AG04449 (cell line): Measurements from ENCODE around the gene DOCK4.
A peak's percentile ranks its signal among the peaks of the same experiment; 100 is the strongest.

Source experiments
- CTCF ChIA-PET: fragments of 350-600 bp; formaldehyde crosslinking; extraction: SDS; loops from one replicate; lab custom pipeline; 2021; ENCODE audit warnings: antibody characterized with exemption; lab: Yijun Ruan, JAX
- POLR2A ChIA-PET: fragments of 400-600, 350-600 bp; formaldehyde crosslinking; extraction: SDS; loops from one replicate; lab custom pipeline; 2020; ENCODE audit warnings: antibody characterized with exemption, inconsistent platforms; lab: Yijun Ruan, JAX
- DNase-seq: peaks from one replicate; pipeline ENCODE4 v3.0.0-alpha.2; 2010; ENCODE audit warnings: low read depth, low spot score
- H3K4me3 ChIP-seq: 2 replicates; pipeline ENCODE4 v1.5.1; 2011; ENCODE audit warnings: low read depth, mild to moderate bottlenecking, control low read depth, low read length
- CTCF ChIP-seq: IDR thresholded peaks from one replicate; pipeline ENCODE4 v1.5.1; 2011; ENCODE audit warnings: mild to moderate bottlenecking, moderate library complexity, low read length, control low read depth, inconsistent platforms; ENCODE audit not compliant: insufficient read depth; ENCODE audit errors: missing control alignments

DOCK4 gene

DNA sequence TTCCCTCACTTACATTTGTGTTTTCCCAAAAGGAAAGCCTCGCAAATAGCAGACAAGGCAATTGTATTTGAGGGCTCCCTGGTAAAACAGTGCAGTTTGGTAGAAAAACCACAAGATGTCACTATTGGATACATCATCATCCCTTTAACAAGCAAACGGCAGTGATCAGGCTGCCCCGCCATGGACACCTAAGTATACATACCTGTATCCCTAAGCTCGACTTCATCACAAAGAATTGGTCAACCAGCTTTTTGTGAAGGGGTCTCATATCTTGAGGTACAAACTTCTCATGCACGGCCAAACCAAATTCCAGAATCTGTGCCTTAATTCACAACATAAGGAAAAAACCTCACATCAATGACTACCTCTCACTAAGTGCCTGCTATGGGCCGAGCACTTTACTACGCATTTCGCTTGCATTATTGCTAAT lies 464.4 kb downstream of the DOCK4 start:
- POLR2A ChIA-PET, result no interaction called here
- CTCF ChIA-PET, result interaction anchor here (0.5 to 5.0 kb wide), 41 partner anchors 8 to 1680 kb away, joined by 3 to 112 read pairs (median 4); partner anchors contain the start of gene LSMEM1
- no peak for DNase-seq
- TF ChIP-seq CTCF, result peak; percentile 62
- no peak overlapping the region for H3K4me3 ChIP-seq

- POLR2A ChIA-PET, result no interaction called here
- no peak for DNase-seq
These were observed 465.3 kb downstream of the DOCK4 start for GRCh38 chr7:111740942-111741341.

DNA sequence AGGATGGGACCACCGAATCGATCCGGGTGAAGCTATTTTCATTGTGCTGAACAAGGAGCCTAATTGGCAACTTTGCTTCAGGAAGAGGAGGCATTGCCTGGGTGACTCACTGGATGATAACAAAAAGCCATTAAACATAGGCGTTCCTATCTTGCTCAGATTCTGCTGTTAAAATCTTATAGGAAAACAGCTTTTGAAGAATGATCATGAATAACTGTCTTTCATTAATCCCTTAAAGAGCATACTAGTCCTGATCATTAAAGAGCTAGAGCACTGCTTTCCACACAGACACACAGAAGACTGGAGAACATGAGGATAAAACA lies 469.7 kb downstream of the DOCK4 start:
- DNase-seq, result no peak
- ChIA-PET CTCF (interaction anchor here (0.9 to 2.1 kb wide), 22 partner anchors 7 to 760 kb away, joined by 3 to 18 read pairs (median 4); partner anchors contain the start of gene LRRN3), POLR2A (no interaction called here)
- no peak overlapping the region for H3K4me3 ChIP-seq
- no peak for TF ChIP-seq CTCF

More at GRCh38 chr7:111740942-111741341, 465.3 kb downstream of the DOCK4 start:
- TF ChIP-seq CTCF, result no peak
- no peak overlapping the region for H3K4me3 ChIP-seq
- CTCF ChIA-PET, result interaction anchor here (0.5 to 5.0 kb wide), 34 partner anchors 9 to 1681 kb away, joined by 3 to 112 read pairs (median 4); partner anchors contain the start of gene LSMEM1

DNA sequence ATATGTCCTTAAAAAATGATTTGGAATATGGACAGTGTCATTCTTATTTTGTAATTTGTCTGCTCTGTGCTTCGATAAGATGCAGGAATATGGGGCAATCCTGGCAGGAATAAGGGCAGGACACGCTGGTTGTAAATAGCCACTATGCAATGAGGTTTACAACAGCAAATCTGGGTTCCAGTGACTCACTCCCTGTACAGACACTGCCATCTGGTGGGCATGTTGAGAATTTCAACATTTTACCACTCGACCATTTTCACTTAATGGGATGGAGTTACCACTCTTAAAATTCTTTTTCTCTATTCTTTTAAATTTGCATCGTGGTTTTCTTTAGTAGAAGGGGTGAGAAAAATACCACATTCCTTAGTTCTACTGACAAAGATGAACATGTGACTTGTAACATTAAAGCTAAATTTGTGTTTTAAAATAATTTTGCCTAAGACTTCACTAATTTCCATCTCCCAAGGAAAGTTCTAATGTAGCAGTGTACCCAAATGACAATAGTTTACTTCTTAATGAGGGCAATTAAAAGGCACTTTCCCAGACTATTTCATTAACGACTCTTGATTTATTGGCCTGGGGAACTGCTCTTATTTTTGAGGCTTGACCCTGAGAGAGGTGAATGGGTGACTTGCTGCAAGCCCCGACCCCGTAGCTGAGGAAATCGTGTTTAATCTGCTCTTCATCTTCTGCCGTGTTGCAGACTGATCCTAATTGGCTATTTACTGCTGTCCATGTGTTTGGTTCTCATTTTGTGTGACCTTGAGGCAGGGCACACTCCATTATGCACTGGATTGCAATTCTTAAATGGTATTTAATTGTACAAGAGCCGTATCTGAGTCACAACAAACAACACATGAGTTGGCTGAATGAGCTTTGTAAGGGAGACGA lies 470.3 kb downstream of the DOCK4 start:
- ChIA-PET POLR2A (no interaction called here), CTCF (interaction anchor here (0.9 to 2.1 kb wide), 23 partner anchors 8 to 775 kb away, joined by 3 to 18 read pairs (median 4); partner anchors contain the start of gene LRRN3)
- DNase-seq, result peak; percentile 37
- H3K4me3 ChIP-seq, result no peak overlapping the region
- TF ChIP-seq CTCF, result peak; percentile 69

DNA sequence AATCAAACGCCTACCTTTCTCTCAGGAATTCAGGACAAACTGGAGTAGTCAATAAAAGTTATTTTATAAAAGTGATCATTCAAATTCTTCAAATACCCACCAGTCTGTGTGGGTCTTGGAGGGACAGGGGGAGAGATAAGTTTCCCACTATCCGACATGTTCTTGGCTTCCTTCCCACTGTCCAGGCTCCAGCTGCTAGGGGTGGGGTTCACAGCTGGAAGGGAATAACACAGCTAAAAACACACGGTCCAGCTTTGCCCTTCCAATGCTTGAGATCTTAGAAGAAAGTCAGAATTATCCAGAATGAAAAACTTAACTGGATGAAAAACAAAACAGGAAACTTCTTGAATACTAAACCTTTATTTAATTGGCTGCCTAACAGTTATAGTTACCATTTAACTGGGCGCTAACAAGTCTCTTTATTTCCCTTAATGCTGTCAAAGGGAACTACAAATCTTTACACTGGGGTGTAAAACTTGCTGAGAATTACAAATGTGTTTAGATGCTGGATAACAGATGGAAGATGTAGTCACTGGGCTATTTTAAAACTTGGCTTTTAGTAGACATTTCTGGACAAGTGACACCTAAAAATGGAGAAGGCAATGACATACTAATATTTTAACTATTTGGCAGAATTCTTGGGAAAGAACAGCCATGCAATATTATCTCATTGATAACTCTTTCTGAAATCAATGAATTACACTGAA lies 471.1 kb downstream of the DOCK4 start:
- no peak for DNase-seq
- ChIA-PET CTCF (interaction anchor here (0.9 to 2.1 kb wide), 15 partner anchors 8 to 775 kb away, joined by 3 to 13 read pairs (median 5); no protein-coding TSS in a partner anchor), POLR2A (no interaction called here)
- H3K4me3 ChIP-seq, result no peak overlapping the region
- TF ChIP-seq CTCF, result no peak

DNA sequence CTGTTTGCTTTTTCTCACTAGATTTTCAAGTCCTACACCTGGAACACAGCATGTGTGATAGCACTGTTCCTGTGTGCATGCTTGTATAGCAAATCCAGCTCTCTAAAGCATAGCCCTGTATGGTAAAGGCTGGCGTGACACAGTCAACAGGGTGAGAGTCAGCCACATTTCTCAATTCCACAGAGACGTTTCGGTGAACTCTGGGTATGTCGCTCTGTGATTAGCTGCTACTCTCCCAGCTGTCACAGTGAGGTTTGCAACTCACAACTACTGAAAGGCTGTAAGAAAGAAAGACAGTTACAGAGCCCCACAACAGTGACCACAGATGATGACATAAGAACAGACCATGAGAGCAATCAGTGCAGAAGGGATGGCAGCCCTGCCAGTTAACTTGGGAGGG lies 473.3 kb downstream of the DOCK4 start:
- CTCF ChIA-PET, result interaction anchor here (1.3 to 5.1 kb wide), 2 partner anchors 7 to 404 kb away, joined by 3 to 32 read pairs; no protein-coding TSS in a partner anchor
- no peak for TF ChIP-seq CTCF
- no peak for DNase-seq
- no peak overlapping the region for H3K4me3 ChIP-seq
- POLR2A ChIA-PET, result no interaction called here
